Right forelimb (tissue), 1 donor: ENCODE measurements around the gene RABAC1.
"Not testable (repeated sequence)": the region's sequence is repeated elsewhere in the genome, so short reads cannot be mapped to it uniquely, and the experiment has no call there.

Source experiments
- DNase-seq: peaks from one replicate; pipeline ENCODE4 v3.0.0-alpha.2; 2018

Gene RABAC1

GRCh38 chr19:41959056-41960053, at the start of gene RABAC1:
RABAC1 (minus strand) TSS chr19:41959321; CDS start chr19:41959292, 29 bp downstream.
- DNase-seq = peak; percentile 95

DNA sequence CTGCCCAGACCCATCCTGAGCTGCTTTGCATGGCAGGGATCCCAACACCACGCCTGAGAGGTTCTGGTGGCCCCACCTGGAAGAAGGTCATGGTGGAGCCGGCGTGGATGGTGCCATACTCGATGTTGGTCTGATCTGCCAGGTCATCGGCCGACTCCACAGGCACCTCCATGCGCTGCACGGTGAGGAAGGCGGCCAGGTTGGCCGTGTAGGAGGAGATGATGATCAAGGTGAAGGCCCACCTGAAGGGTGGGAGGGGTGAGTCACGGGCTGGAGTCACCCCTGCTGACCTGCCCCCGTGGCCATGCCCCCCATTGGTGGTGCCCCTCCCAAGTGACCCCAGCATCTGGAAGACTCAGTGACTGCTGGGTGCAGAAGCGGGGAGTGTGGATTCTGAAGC, 47.4 kb upstream of the RABAC1 start:
- DNase-seq = no peak

GRCh38 chr19:42005504-42005903, 46.4 kb upstream of the RABAC1 start:
- DNase-seq = no peak

DNA sequence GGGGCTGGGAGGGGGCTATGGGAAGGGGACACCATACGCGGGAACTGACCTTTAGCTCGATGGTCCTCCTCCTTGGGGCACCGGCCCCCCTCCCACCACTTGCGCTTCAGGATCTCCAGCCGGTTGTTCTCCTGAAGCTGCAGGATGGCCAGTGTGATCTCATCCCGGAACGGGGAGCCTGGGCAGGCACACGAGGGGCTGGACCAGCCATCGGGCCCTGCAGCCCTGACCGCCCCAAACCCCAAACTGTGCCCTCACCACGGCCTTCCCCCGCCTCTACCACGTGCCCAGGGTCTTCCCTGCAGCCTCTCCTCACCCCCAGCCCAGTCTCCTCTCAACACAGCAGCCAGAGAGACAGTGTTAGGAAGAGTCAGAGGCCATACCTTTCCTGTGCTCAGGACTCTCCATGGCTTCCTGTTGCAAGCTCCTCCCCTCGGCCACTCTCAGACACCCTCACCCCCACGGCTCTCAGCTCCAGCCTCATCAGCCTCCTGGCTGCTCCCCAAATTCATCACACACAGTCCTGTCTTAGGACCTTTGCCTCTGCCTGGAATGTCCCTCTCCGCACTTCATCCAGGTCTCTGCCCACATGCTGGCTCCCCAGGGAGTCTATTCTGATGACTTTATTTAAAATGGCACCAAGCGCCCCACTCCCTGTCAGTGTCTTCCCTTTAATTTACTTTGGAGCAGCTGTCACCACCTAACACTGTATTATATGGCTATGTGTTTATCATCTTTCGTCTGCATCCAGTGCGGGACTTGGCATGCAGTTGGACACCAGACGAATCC, 44.6 kb upstream of the RABAC1 start:
- DNase-seq = no peak

DNA sequence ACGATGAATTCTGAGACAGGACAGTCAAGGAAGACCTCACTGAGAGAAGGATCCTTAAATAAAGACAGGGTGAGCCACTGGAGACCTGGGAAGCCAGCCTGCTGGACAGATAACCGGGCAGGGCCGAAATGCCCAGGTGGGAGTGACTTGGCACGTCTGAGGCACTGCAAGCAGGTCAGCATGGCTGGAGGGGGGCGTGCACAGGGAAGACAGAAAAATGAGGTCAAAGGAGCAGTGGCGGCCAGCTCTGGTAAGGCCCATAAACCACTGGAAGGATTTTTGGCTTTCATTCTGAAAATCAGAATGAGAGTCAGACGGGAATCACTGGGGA, 40.7 kb upstream of the RABAC1 start:
- DNase-seq = no peak

- DNase-seq = no peak
Measured at GRCh38 chr19:41999071-41999877, 40.2 kb upstream of the RABAC1 start.

DNA sequence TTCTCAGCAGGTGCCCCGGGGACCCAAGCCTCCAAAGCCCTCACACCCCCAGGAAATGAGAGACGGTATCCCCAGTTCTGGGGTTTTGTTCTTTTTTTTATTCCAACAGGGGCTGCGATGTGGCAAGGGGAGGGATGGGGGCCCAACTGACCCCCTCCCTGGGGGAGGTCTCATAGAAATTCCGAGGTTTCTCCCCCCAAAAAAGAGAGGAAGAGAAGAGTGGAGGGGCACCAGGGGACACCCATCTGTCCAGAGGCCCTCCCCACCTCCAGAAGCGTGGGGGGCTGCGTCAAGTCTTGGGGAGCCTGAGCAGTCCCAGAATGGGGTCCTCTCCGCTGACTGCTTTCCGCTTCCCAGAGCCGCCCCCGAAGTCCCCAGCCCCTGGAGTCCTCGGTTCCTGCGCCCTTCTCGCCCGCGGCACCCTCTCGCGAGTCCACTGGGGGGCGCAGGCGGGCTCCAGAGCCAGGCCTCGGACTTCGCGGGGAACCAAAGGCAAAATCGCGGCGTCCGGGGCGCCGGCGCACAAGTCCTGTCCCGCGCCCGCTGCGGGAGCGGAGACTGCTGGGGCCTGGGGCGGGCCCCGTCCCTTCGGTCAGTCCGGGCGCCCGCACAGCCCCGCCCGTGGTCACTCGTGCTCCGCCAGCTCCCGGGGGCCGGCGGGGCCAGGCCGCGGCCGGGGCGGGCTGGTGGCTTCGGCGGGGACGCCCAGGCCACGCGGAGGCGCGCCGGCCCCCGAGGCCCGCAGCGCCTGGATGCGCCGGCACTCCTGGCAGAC, 39.3 kb upstream of the RABAC1 start:
- DNase-seq = no peak

GRCh38 chr19:41997851-41998229, 38.7 kb upstream of the RABAC1 start:
- no peak for DNase-seq

DNA sequence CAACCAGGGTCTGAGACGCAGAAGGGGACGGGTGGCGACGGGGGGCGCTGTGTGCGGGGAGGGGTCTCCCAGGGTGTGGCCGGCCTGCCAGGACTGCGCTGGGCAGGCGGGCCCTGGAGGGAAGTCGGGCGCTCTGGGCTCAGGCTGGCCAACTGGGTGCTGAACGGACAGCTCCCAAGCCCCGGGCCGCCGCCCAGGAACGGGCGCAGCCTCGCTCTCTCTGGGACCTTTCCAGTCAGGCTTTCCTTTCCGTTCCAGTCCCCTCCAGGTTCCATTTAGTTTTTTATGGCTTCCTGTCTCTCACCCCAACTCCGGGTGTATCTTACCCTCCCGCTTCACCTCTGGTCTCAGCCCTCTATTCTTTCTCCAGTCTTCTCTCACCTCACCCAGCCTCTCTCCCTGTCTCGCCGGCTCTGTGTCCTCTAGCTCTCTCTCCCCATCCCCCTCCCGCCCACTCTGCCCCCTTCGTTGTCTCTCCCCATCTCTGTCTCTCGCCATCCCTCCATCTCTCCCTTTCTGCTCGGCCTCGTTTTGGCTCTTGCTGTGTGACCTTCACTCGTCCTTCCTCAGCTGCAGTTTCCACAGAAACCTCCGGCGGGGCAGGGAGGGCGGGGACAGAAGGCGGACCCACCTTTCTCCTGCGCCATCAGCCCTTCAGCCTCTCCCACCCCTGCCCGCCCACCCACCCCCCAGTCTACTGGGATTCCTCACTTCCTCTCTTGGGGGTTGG, 38.2 kb upstream of the RABAC1 start:
- DNase-seq = peak; percentile 76

- no peak for DNase-seq
Measured at GRCh38 chr19:41995959-41996797, 37.1 kb upstream of the RABAC1 start.

DNA sequence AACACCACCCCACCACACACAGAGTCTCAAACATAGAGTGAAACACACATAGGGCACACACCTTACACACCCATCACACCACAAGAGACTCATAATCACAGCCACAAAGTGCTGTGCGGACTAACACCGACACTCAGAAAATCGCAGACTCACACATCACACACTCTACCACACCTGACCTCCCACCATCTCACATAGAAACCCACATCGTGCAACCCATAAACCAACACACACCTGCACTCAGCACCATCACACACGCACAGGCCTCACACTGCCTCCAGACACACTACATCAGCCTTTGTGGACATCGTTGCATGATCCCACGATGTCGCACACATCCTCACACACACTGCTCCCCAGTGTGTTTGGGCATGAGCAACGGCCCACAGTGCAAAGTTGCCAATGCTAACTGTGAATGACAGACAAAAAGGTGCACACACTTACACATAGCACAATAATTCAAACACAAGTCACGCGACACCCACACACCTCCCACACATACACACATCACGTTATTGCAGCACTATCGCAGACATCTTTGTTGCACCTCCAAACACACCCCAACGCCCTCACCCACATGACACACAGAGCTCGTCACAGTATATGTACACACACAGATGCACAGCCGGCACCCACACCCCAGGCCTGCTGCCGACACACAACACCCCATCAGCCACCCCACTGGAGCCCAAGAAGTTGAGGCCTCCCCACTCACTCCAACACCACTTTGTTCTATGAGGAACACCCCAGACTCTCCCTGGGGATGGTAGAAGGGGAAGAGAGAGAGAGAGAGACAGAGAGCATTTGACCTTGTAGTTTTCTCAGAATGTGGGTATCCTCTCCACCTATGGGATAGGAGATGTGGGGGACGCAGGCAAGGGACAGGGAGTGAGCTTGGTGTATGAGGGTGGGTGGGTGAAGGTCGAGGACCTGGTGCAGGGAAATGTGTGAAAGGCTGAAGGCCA, 36.2 kb upstream of the RABAC1 start:
- no peak for DNase-seq

GRCh38 chr19:41994521-41994971, 35.4 kb upstream of the RABAC1 start:
- DNase-seq = no peak

DNA sequence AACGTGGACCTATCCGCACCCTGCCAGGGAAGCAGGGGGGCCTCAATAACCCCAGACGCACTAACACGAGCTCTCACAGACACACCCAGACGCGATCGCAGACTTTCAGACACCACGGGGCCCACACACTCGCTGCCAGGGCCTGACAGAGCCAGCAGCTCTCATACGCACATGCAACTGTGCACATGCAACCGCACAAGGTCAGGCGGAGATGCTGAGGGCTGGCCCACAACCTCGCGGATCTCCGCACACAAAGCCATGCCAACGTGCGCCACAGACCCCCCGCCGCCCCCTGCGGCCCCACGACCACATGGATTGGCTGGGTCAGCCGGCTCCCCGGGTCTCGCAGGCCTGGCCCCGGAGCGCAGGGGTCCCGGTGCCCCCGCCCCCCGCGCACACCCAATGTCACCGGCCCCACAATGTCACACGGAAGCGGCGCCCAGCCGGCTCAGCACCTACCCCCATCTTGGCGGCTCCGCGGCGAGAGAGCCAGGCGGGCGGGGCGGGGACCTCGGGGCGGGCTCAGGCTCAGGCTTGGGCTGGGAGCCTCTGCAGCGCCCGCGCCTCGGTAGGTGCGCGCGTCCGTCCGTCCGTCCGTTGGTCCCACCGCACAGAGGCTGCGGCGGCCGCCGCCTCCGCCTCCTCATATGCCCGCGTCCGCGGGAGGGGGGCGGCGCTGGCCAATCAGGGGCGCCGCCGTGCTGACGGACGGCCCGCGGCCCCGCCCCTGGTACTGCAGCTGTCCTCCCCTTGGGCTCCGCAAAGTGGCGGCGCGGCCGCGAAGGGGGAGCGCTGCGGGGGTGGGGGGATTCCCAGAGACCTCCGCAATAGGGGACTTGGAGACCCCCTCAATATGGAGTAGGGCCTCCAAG, 34.7 kb upstream of the RABAC1 start, which contains the start of gene ATP1A3:
TSS of gene ATP1A3 (minus strand) at position 619 of the 872 bp plus-strand sequence. CDS start at position 465, 154 bp downstream.
- DNase-seq = no peak

- not testable (repeated sequence) for DNase-seq
Measured at GRCh38 chr19:41991925-41992569, 32.9 kb upstream of the RABAC1 start.

GRCh38 chr19:41991025-41991424, 31.9 kb upstream of the RABAC1 start:
- no peak for DNase-seq

GRCh38 chr19:41990615-41991014, 31.5 kb upstream of the RABAC1 start:
- DNase-seq = no peak

GRCh38 chr19:41990028-41990427, 30.9 kb upstream of the RABAC1 start:
- no peak for DNase-seq
